MM.1S (cell line): Measurements from ENCODE around the gene FGGY.

Experiments
- EZH2 ChIP-seq: fragments of 300-600 bp; sonication (generic); optimal IDR thresholded peaks from 2 replicates; pipeline ENCODE3; 2017; ENCODE audit warnings: low read depth, mild to moderate bottlenecking, antibody characterized with exemption, low read length, mixed read lengths
- EZH2phosphoT487 ChIP-seq: fragments of 300-600 bp; sonication (generic); IDR thresholded peaks from 2 replicates; pipeline ENCODE4 v1.6.1; 2018; ENCODE audit warnings: antibody characterized with exemption, low read length
- TF ChIP-seq, protein P1 (sequence below): fragments of 300-600 bp; sonication (generic); IDR thresholded peaks from 2 replicates; pipeline ENCODE4 v1.5.1; 2016; ENCODE audit warnings: antibody characterized with exemption, low read length, mixed read lengths

DNA sequence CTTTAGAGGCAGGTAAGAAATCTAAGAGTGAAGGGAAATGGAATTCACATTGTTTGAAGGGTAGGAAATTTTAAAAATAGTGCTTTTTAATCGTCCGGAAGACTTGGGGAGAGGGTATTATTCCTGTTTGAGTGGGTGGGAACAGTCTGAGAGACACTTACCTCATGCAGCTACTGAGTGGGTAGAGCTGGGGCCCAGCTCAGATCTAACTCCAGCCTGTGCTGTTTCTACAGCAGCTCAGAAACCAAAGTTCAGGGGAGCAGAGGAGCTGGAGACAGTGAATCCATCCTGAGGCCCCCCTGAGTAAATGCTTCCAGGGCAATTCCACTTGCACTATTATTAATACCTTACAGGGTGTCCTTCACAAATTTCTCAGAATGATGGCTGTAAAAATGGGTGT is 63.8 kb downstream of the FGGY start:
- TF ChIP-seq EZH2 (no peak), EZH2phosphoT487 (no peak)
- TF ChIP-seq, protein P1, sequence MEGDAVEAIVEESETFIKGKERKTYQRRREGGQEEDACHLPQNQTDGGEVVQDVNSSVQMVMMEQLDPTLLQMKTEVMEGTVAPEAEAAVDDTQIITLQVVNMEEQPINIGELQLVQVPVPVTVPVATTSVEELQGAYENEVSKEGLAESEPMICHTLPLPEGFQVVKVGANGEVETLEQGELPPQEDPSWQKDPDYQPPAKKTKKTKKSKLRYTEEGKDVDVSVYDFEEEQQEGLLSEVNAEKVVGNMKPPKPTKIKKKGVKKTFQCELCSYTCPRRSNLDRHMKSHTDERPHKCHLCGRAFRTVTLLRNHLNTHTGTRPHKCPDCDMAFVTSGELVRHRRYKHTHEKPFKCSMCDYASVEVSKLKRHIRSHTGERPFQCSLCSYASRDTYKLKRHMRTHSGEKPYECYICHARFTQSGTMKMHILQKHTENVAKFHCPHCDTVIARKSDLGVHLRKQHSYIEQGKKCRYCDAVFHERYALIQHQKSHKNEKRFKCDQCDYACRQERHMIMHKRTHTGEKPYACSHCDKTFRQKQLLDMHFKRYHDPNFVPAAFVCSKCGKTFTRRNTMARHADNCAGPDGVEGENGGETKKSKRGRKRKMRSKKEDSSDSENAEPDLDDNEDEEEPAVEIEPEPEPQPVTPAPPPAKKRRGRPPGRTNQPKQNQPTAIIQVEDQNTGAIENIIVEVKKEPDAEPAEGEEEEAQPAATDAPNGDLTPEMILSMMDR: no peak
